HepG2 (cell line): ENCODE data around the gene TRIO. TPM values are rescaled to one million over a fixed set of nuclear protein-coding genes. Genes with fewer than 3 reads are reported as not detected.

Experiments used
- ARID4A ChIP-seq: sonication (generic); formaldehyde crosslinking; IDR thresholded peaks from 2 replicates; pipeline ENCODE4 v1.5.0; 2020; ENCODE audit warnings: mild to moderate bottlenecking, missing genetic modification reagents, borderline replicate concordance
- CCAR2 ChIP-seq: fragments of 200-400 bp; formaldehyde crosslinking; optimal IDR thresholded peaks from 2 replicates; pipeline ENCODE3; 2018; ENCODE audit warnings: low read depth, mild to moderate bottlenecking, low read length, moderate library complexity
- EP300 ChIP-seq, 3 experiments: sonication (generic) in 1 of 3; formaldehyde crosslinking in 1 of 3; IDR thresholded peaks; 2 replicates each; pipeline versions ENCODE4 v1.5.1 to v1.6.1; 2011 to 2020; ENCODE audit warnings: low read depth in 2 of 3, low read length in 2 of 3, borderline replicate concordance in 1 of 3, improper control_type of control experiment in 1 of 3, mild to moderate bottlenecking in 1 of 3, missing genetic modification reagents in 1 of 3, moderate library complexity in 1 of 3
- NCOR1 ChIP-seq: fragments of 200-600 bp; sonication (generic); IDR thresholded peaks from 2 replicates; pipeline ENCODE4 v1.7.0; 2017; ENCODE audit warnings: antibody characterized with exemption, low read length, borderline replicate concordance
- PAXIP1 ChIP-seq: sonication (generic); formaldehyde crosslinking; conservative IDR thresholded peaks from 2 replicates; pipeline ENCODE4 v1.4.0; 2020; ENCODE audit warnings: mild to moderate bottlenecking, missing genetic modification reagents, moderate library complexity
- PHF20 ChIP-seq: sonication (generic); formaldehyde crosslinking; IDR thresholded peaks from 2 replicates; pipeline ENCODE4 v1.5.0; 2020; ENCODE audit warnings: mild to moderate bottlenecking, missing genetic modification reagents
- PTBP1 ChIP-seq: fragments of 200-400 bp; formaldehyde crosslinking; IDR thresholded peaks from 2 replicates; pipeline ENCODE4 v1.6.1; 2018; ENCODE audit warnings: low read length, low read depth; ENCODE audit not compliant: poor library complexity, severe bottlenecking
- SAP130 ChIP-seq: IDR thresholded peaks from 2 replicates; pipeline ENCODE4 v1.6.1; 2016; ENCODE audit warnings: low read depth
- XRCC5 ChIP-seq: fragments of 200-400 bp; formaldehyde crosslinking; optimal IDR thresholded peaks from 2 replicates; pipeline ENCODE3; 2017; ENCODE audit warnings: mild to moderate bottlenecking, low read length
- YY1 ChIP-seq: IDR thresholded peaks from 2 replicates; pipeline ENCODE4 v1.6.1; 2011; ENCODE audit warnings: low read length, low read depth, moderate library complexity, mild to moderate bottlenecking; ENCODE audit not compliant: insufficient read depth, insufficient replicate concordance
- ZMYM4 ChIP-seq: sonication (generic); formaldehyde crosslinking; IDR thresholded peaks from 2 replicates; pipeline ENCODE4 v1.8.1; 2023; ENCODE audit warnings: mild to moderate bottlenecking, missing genetic modification reagents
- polyA plus RNA-seq, 8 experiments: library from polyadenylated mRNA; depleted of rRNA in 3 of 8; stranded (reverse) in 7 of 8; unstranded in 1 of 8; fragments of >200 nt; fragmentation: Illumina TruSeq in 4 of 8; extraction: Trizol in 4 of 8; gene quantifications; 2 replicates each; pipeline versions ENCODE4 v1.2.1 to v1.2.3, GENCODE V29; 2011 to 2016; ENCODE audit warnings: low read depth in 4 of 8, missing spikeins in 1 of 8, mixed read lengths in 1 of 8; ENCODE audit not compliant: insufficient read depth in 1 of 8
- total RNA-seq, 5 experiments: library from RNA; depleted of rRNA; stranded (reverse); fragments of >200 nt; fragmentation: Illumina TruSeq; extraction: Trizol; gene quantifications; 2 replicates each; pipeline ENCODE4 v1.2.3, GENCODE V29; 2016; ENCODE audit warnings: low read depth in 1 of 5

The TRIO gene
- total and polyA plus RNA-seq, 2 of the 13 experiments (the other 11 are each of a cell fraction or from before 2014, with no cell fraction given): 45.2 to 45.9 TPM

- no peak for TF ChIP-seq PTBP1
- TF ChIP-seq CCAR2: no peak
- no peak for TF ChIP-seq PHF20 (CRISPR knock-in tag)
- TF ChIP-seq NCOR1: no peak
- peak; percentile 49 for TF ChIP-seq XRCC5
- 0 out of 2 replicates have a peak, but pooled peaks have one; percentile 13 for TF ChIP-seq ZMYM4
- 0 out of 2 replicates have a peak, but pooled peaks have one; percentile 24 for TF ChIP-seq PAXIP1 (CRISPR knock-in tag)
- no peak for TF ChIP-seq YY1
- peak; percentile 36; the same call in 1 of the 2 replicates for TF ChIP-seq SAP130 (CRISPR knock-in tag)
- no peak; the same call in 1 of the 2 replicates for TF ChIP-seq ARID4A (CRISPR knock-in tag)
- no peak for TF ChIP-seq EP300 (IDR thresholded peaks at IDR 0.05; ENCODE audit: low read depth in 2 of 2, low read length in 2 of 2)
- no peak for TF ChIP-seq EP300 (CRISPR knock-in tag; IDR thresholded peaks at IDR 0.05; ENCODE audit: borderline replicate concordance)
- TF ChIP-seq, all 625 proteins: peak for 15
Observed at GRCh38 chr5:14112998-14113652, 30.0 kb upstream of the TRIO start (continued).
